OCI-LY3 (cell line): Measurements from ENCODE around the gene CCSER2.
"Not testable (repeated sequence)": the region's sequence is repeated elsewhere in the genome, so short reads cannot be mapped to it uniquely, and the experiment has no call there.

Experiments used
- H2AFZ ChIP-seq: fragments of 200-600, 300-600 bp; shearing (Covaris generic); 2 replicates; pipeline ENCODE4 v1.6.0; 2014; ENCODE audit warnings: antibody characterized with exemption, low read depth, low read length
- H3K27ac ChIP-seq: fragments of 200-600, 300-600 bp; sonication (generic); 2 replicates; pipeline ENCODE4 v1.5.1; 2014; ENCODE audit warnings: mild to moderate bottlenecking, low read length, moderate library complexity, mixed read lengths
- H3K27me3 ChIP-seq: fragments of 200-600, 300-600 bp; sonication (generic); 2 replicates; pipeline ENCODE4 v1.6.1; 2014; ENCODE audit warnings: low read depth, low read length, mixed read lengths
- H3K36me3 ChIP-seq: fragments of 200-600, 300-600 bp; sonication (generic); replicated peaks from 2 replicates; pipeline ENCODE3; 2014; ENCODE audit warnings: low read depth, low read length, mixed read lengths
- H3K4me1 ChIP-seq: fragments of 300-600, 200-600 bp; sonication (generic); 2 replicates; pipeline ENCODE4 v1.6.1; 2014; ENCODE audit warnings: low read length, mixed read lengths
- H3K4me2 ChIP-seq: fragments of 200-600, 300-600 bp; sonication (generic); 2 replicates; pipeline ENCODE4 v1.6.1; 2014; ENCODE audit warnings: low read length, mixed read lengths
- H3K4me3 ChIP-seq: fragments of 300-600, 200-600 bp; sonication (generic); 2 replicates; pipeline ENCODE4 v1.5.1; 2014; ENCODE audit warnings: antibody characterized with exemption, mild to moderate bottlenecking, low read length, moderate library complexity
- H3K79me2 ChIP-seq: fragments of 300-600, 200-600 bp; shearing (Covaris generic); 2 replicates; pipeline ENCODE4 v1.6.1; 2014; ENCODE audit warnings: mild to moderate bottlenecking, low read length, mixed read lengths
- H3K9ac ChIP-seq: fragments of 300-600, 200-600 bp; shearing (Covaris generic); 2 replicates; pipeline ENCODE4 v1.6.0; 2014; ENCODE audit warnings: mild to moderate bottlenecking, low read length, moderate library complexity
- H3K9me3 ChIP-seq: fragments of 200-600, 300-600 bp; shearing (Covaris generic); 2 replicates; pipeline ENCODE4 v1.6.1; 2014; ENCODE audit warnings: low read length, mixed read lengths; ENCODE audit not compliant: insufficient read depth
- H4K20me1 ChIP-seq: fragments of 200-600, 300-600 bp; sonication (generic); 2 replicates; pipeline ENCODE4 v1.6.1; 2016; ENCODE audit warnings: low read length, mixed read lengths; ENCODE audit not compliant: insufficient read depth
- CTCF ChIP-seq: fragments of 200-600, 300-600 bp; sonication (generic); IDR thresholded peaks from 2 replicates; pipeline ENCODE4 v1.5.1; 2014; ENCODE audit warnings: antibody characterized with exemption, low read length, low read depth
- EZH2phosphoT487 ChIP-seq: fragments of 200-600 bp; shearing (Covaris generic); IDR thresholded peaks from 2 replicates; pipeline ENCODE4 v1.6.1; 2018; ENCODE audit warnings: antibody characterized with exemption, mixed run types, low read depth

CCSER2 gene

GRCh38 chr10:84328418-84329195 is at the start of gene CCSER2:
Gene CCSER2 (plus strand): TSS chr10:84328589. CDS start chr10:84371053, 42,464 bp downstream.
- Histone ChIP-seq H3K27ac (peak within 1 kb of the TSS; percentile 53), H2AFZ (peak within 1 kb of the TSS; percentile 100)
- TF ChIP-seq CTCF (peak; percentile 11; the same call in 1 of the 2 replicates), EZH2phosphoT487 (no peak)

GRCh38 chr10:84279876-84280475 is 48.4 kb upstream of the CCSER2 start:
- H3K9me3 ChIP-seq, H3K27ac ChIP-seq, H2AFZ ChIP-seq, H3K36me3 ChIP-seq, H3K4me3 ChIP-seq, H3K27me3 ChIP-seq, H4K20me1 ChIP-seq, H3K4me2 ChIP-seq, H3K79me2 ChIP-seq, H3K9ac ChIP-seq, H3K4me1 ChIP-seq: not testable (repeated sequence)

More at GRCh38 chr10:84328418-84329195, at the start of gene CCSER2:
- no peaks in the 10 kb centered on the region for H3K27me3 ChIP-seq
- peaks cover 37% of the 10 kb centered on the region for H3K79me2 ChIP-seq
- peak within 1 kb of the TSS; percentile 88 for H3K4me2 ChIP-seq
- H3K4me3 ChIP-seq = peak within 1 kb of the TSS; percentile 87
- peak within 1 kb of the TSS; percentile 70 for H3K9ac ChIP-seq
- H4K20me1 ChIP-seq = peaks cover 16% of the 10 kb centered on the region
- no peaks in the 10 kb centered on the region for H3K36me3 ChIP-seq
- H3K9me3 ChIP-seq = no peaks in the 10 kb centered on the region
- H3K4me1 ChIP-seq = peaks cover 25% of the 10 kb centered on the region

- Histone ChIP-seq H3K4me2 (no peak overlapping the region), H3K36me3 (no peaks in the 10 kb centered on the region), H3K27me3 (peaks cover 22% of the 10 kb centered on the region), H3K9ac (no peak overlapping the region), H3K27ac (no peak overlapping the region), H3K4me1 (no peaks in the 10 kb centered on the region), H3K4me3 (no peak overlapping the region), H3K9me3 (no peaks in the 10 kb centered on the region), H2AFZ (no peak overlapping the region), H4K20me1 (no peaks in the 10 kb centered on the region), H3K79me2 (no peaks in the 10 kb centered on the region)
- no peak for TF ChIP-seq CTCF
- no peak for TF ChIP-seq EZH2phosphoT487
These were observed 41.7 kb upstream of the CCSER2 start for GRCh38 chr10:84286695-84287094.

GRCh38 chr10:84288151-84288550 is 40.2 kb upstream of the CCSER2 start:
- Histone ChIP-seq H3K27ac (no peak overlapping the region), H3K9me3 (no peaks in the 10 kb centered on the region), H3K36me3 (no peaks in the 10 kb centered on the region), H3K4me3 (no peak overlapping the region), H3K9ac (no peak overlapping the region), H3K79me2 (no peaks in the 10 kb centered on the region), H4K20me1 (no peaks in the 10 kb centered on the region), H3K27me3 (peaks cover 22% of the 10 kb centered on the region), H3K4me1 (peaks cover 3% of the 10 kb centered on the region; the same call in 1 of the 2 replicates), H3K4me2 (no peak overlapping the region), H2AFZ (no peak overlapping the region)
- TF ChIP-seq CTCF = no peak
- no peak for TF ChIP-seq EZH2phosphoT487
